Medulla oblongata (tissue), 1 donor: Measurements from ENCODE around the gene CCZ1B.
A peak's percentile ranks its signal among the peaks of the same experiment; 100 is the strongest.
"Not testable (repeated sequence)": the region's sequence is repeated elsewhere in the genome, so short reads cannot be mapped to it uniquely, and the experiment has no call there.

Experiments used
- DNase-seq: peaks from one replicate; pipeline ENCODE4 v3.0.0-alpha.2; 2015; ENCODE audit errors: extremely low spot score

The CCZ1B gene

DNA sequence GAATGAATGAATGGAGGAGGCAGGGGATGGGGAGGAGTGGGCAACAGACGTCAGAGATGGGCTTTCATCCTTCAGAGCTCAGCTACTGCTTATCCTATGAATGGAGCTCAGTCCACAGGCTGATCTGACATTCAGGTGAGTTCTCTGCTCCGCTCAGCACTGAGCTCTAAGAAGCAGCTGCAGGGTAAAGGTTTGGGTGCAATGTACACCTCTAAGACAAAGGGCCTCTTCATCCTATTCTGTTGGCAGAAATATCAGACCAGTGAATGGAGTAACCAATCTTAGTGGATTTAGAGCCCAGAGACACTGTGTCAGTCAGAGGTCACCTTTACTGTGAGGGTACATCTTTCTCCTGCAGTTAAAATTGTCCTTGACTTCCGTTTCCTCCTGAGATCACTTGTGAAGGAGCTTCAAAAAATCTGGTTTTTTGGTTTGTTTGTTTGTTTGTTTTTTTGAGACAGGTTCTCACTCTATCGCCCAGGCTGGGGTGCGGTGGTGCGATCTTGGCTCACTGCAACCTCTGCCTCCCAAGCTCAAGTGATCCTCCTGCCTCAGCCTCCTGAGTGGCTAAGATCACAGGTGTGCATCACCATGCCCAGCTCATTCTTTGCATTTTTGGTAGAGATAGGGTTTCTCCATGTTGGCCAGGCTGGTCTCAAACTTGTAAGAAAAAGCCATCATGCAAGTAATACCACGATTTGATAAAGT, 5.1 kb upstream of the CCZ1B start:
- no peak for DNase-seq

DNA sequence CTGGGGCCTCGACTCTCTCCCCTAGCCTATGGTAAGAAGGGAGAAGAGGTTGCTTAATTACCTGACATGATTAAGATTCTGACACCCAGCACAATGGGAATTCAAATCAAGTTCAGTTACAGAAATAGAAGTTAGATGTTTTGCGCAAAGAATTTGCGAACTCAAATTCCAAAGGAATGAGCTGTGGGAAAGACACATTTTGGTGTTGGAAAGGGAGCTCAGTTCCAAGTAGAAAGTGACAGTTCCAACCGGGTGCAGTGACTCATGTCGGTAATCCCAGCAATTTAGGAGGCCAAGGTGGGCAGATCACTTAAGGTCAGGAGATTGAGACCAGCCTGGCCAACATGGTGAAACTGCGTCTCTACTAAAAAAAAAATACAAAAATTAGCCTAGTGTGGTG, 4.0 kb upstream of the CCZ1B start:
- not testable (repeated sequence) for DNase-seq

DNA sequence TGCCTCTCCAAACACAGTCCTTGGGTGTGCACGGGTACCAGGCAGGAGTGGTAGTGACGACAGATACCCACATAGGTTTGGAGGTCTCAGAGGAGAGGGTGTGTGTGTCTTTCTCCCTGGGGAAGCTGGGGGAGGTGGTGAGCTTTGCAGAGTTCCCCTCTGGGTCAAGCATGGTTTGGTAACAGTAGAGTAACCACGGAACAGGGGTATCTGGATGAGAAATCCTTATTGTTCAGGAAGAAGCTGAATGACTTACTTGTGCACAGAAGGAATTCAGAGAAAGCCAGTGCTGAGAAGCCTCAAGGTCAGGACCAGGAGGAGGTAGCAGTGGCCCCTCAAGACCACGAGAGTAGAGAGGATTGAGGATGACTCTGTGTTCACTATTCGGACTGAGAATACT, 3.5 kb upstream of the CCZ1B start:
- not testable (repeated sequence) for DNase-seq

DNA sequence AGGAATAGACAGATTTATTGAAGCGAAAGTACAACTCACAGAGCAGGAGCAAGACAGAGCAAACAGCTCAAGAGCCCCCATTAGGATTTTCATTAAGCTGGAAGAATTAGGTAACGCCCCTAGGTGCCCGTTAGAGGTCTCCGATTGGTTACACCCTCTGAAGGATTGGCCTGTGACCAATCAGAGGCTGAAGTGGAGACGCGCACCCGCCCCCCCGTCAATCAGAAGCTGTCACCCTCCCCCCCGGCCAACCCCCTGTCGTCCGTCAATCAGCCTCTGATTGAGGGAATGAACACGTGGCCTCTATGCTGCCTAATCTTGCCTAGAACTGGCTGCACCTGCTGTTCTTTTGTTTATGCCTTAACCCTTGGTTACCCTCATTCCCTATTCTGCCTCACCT, 1.1 kb upstream of the CCZ1B start:
- peak; percentile 4 for DNase-seq

DNA sequence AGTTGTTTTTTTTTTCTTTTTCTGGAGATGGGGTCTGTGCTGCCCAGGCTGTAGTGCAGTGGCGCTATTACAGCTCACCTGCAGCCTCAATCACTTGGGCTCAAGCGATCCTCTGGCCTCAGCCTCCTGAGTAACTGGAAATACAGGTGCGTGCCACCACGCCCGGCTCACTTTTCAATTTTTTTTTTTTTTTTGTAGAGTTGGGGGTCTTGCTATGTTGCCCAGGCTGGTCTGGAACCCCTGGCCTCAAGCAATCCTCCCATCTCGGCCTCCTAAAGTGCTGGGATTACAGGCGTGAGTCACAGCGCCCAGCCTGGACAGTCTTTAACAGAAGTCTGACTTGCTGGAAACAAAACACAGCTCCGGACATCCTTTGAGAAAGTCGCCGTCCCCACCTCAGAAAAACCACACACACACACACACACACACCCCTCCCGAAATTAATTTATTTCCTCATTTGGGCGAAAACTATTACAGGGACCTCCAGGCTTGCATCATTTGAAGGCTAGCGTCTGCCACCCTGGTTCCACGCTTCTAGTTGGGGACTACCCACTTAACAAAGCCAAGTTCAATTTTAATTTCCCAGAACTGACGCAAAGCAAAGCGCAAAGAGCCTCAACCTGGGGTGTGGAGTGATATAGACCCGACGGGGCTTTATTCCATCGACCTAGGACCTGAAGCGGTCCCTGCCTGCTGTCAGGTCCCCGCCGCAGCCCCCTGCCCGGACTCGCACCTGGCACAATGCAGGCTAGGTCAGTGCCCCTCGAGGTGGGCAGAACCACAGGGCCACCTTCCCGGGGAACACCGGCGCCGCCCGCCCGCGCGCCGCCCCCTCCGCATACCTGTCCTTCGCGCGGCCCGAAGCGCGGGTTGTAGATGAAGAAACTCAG, 594 bp downstream of the CCZ1B start:
- not testable (repeated sequence) for DNase-seq

DNA sequence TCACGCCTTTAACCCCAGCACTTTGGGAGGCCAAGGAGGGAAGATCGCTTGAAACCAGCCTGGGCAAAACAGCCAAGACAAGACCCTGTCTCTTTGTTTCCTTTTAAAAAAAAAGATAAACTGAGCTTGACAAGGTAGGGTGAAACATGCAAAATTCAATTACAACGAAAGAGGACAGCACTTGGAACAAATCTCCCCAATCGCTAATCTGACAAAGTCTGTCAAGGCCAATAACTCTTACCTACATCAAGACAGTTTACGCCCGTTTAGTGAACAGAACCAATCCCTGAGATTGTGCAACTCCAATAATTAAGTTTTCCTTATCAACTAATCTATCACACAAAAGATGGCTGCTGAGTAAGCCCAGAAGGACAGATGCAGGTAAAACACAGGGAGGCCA, 4.5 kb downstream of the CCZ1B start:
- DNase-seq: not testable (repeated sequence)

DNA sequence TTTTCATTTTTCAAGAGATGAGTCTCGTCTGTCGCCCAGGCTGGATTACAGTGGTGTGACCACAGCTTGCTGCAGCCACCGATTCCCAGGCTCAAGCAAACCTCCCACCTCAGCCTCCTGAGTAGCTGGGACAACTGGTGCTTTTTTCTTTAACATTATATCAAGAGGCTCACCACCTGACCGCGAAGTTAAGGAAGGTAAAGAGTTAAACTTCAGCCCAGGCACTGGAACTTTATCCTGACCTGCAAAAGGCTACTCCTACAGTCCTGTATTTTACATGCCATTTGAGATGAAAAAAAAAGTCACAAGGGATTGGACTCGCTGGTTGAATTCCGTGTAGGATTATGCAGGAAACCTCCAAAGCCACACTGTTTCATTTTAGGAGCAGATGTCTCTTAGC, 10.6 kb downstream of the CCZ1B start:
- DNase-seq: not testable (repeated sequence)

DNA sequence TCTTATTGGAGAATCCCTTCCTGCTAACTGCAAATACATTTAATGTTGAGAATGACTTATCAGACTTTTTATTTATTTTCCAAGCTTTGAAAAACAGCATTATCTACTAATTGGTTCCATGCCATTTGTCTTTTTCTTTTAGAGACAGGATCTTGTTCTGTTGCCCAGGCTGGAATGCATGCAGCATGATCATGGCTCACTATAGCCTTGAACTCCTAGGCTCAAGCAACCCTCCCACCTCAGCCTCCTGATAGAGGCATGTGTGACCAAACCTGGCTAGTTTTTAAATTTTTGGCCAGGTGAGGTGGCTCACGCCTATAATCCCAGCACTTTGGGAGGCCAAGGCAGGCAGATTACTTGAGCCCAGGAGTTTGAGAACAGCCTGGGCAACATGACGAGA, 13.1 kb downstream of the CCZ1B start:
- not testable (repeated sequence) for DNase-seq

DNA sequence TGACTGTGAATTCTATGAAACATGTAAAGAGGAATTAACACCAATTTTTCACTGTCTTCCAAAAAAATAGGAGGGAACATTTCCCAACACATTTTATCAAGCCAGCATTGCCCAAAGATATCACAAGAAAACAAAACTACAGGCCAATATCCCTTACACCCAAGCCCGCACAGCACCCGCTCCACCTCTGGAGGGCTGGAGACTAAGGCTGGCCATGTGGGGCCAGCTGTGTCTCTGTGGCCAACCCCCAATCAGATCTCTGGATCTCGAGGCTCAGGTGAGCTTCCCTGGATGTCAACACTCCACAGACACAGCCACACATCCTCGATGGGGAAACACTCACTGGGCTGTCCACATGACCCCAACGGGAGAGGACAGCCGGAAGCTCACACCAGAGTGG, 18.1 kb downstream of the CCZ1B start:
- DNase-seq: not testable (repeated sequence)

DNA sequence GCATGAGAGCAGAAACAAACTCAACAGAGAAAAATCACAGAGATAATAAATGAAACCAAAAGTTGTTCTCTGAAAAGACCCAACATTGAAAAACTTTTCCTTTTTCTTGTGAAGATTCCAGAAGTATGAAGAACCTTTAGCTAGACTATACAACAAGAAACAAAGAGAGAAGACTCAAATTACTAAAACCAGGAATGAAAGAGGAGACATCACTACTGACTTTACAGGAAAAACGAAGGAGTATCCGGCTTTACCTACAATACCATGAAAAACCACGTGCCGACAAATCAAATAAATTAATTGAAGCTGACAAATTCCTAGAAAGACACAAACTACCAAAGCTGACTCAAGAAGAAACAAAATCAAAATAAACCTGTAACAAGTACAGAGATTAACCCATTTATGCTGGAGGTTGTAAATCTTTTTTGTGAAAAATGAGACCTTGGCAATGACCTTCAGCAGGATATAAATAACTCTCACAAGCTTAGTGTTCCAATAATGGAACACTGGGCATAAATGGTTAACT, 18.6 kb downstream of the CCZ1B start:
- not testable (repeated sequence) for DNase-seq

DNA sequence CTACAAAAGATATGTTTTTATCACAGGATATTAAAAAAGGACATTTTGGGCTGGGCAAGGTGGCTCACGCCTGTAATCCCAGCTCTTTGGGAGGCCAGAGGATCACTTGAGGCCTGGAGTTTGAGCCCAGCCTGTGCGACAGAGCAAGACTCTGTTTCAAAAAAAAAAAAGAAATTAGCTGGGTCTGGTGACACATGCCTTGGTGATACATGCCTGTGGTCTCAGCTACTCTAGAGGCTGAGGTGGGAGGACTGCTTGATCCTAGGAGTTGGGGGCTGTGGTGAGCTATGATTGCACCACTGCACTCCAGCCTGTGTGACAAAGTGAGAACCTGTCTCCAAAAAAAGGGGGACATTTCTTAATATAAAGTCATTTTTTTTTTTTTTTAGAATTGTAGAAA, 25.7 kb downstream of the CCZ1B start:
- DNase-seq: not testable (repeated sequence)

DNA sequence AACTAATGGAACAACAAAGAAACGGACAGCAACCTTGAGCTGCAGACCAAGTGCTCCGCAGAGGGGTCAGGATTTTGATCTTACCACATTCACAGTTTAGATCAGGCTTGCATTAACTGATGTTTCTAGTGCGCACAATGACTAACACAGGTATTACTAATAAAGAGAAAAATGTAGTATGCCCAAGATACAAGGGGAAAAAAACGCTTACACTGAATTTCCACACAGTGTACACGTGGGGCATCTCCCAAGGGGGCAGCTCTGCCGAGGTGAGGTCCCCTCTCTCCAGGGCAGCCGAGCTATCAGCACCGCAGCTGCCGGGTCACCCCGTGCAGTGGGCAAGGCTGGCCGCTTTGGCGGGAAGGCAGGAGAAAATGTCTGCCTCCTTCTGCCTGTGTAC, 26.2 kb downstream of the CCZ1B start:
- DNase-seq: not testable (repeated sequence)

DNA sequence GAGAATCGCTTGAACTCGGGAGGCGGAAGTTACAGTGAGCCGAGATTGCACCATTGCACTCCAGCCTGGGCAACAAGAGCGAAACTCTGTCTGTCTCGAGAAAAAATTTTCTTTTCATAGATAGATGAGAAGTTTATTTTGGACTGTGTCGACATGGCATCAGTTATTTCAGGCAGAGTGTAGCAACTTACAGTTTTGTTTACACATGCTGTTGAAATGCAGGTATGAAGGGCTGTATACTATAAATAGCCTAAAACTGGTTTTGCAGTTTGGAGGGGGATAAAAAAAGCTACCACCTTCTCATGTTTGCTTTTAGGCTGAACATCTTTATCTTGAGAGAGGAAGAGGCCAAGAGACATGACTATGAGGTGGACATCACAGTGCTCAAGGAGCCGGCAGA, 28.0 kb downstream of the CCZ1B start:
- DNase-seq: not testable (repeated sequence)

DNA sequence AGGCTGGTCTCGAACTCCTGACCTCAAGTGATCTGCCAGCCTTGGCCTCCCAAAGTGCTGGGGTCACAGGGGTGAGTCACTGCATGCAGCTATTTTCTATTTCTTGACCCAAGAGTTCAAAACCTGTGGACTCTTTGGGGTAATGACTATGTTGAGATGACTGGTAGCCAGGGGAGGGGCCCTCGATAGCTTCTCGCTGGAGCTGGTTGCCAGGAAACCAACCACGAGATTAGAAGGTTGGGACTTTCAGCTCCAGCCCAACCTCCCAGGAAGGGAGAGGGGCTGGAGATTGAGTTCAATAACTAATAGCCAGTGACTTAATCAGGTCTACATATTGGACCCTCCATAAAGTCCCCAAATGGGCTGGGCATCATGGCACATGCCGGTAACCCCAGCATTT, 28.9 kb downstream of the CCZ1B start:
- not testable (repeated sequence) for DNase-seq

DNA sequence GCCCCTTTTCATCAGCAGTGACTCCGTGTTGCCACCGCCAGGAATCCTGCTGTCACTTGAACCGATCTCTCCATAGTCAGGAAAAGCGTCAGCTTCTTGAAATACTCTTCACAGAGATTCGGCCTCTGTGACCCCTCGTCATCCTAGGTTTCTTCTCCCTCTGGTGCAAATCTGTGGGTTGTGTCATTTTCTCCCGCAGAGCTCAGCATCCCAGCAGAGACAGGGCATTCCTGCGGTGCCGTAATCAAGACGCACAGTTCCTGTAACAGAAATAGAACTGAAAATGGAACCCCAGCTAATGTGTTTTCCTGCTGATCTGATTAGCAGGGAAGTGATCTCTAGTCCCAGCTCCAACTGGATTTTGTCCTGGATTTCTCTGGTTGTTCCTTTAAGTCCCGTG, 31.8 kb downstream of the CCZ1B start:
- DNase-seq: not testable (repeated sequence)

DNA sequence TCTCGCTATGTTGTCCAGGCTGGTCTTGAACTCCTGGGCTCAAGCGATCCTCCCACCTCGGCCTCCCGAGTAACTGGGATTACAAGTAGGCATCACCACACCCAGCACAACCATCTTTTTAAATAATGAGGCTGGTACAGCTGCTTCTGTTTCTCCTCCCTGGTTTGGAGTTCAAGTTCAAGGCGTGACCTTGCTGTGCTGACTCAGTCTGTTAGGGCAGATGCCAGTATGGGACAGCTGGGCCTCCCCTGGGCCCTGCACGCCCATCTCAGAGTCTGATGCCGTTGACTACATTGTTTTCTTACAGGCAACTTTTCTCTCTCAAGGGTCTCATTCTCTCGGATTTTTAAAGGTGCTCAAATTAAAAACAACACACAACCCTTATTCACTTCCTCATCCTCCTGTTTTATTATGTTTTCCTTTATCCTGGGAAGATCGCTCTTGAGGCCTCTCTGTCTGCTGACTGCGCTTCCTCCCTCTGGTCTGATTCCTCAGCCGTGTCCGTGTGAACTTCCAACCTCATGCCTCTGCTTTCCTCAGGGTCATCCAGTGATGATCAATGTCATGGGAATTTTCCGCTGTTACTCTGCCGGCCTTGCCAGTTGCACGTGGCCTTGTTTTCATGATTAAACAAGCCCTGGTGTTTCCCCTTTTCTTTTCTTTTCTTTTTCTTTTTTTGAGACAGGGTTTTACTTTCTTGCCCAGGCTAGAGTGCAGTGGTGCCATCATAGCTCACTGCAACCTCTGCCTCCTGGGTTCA, 33.8 kb downstream of the CCZ1B start:
- not testable (repeated sequence) for DNase-seq

DNA sequence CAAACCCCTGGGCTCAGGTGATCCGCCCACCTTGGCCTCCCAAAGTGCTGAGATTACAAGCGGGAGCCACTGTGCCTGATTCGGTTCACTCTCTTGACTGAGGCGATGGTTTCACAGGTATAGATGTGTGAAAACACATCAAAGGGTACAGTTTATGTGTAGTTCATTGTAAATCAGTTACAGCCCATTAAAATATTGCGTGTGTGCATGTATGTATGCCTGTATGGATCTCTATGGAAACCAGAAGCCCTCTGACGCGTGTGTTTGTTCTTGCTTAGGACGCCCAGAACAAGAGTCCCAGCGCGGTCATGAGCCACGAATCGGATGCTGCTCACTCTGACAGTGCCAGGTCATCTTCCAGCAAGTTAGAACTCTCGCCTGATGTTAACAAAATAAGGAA, 36.7 kb downstream of the CCZ1B start:
- not testable (repeated sequence) for DNase-seq

DNA sequence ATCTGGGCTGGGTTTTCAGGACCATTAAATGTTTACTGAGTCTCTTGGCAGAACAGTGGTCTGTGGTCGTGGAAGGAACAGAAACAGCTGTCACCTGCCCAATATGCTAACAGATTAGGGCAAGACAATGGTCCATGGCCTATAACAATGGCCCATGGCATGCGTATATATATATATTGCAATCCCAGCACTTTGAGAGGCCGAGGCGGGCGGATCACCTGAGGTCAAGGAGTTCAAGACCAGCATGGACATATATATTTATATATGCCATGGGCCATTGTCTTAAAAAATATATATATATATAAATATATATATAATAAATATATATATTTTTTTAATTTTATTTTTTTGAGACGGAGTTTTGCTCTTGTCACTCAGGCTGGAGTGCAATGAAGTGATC, 44.5 kb downstream of the CCZ1B start:
- DNase-seq: not testable (repeated sequence)

DNA sequence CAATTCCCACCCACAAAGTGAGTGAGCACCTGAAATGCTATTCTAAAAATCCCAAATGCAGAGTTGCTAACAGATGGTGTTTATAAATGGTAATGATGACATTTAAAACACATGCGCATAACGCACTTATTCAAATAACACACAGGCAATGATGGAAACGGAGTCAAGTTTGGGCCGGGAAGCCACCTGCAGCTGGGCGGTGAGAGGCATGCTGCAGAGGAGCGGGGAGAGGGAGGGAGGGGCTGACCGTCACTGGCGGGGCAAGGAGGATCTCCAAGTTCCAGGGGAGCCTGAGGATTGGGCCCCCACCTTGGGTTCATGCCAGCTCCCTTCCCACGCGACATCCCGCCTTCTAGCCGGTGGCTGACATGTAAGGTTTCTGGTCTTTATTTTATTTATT, 64.9 kb downstream of the CCZ1B start:
- DNase-seq: not testable (repeated sequence)

DNA sequence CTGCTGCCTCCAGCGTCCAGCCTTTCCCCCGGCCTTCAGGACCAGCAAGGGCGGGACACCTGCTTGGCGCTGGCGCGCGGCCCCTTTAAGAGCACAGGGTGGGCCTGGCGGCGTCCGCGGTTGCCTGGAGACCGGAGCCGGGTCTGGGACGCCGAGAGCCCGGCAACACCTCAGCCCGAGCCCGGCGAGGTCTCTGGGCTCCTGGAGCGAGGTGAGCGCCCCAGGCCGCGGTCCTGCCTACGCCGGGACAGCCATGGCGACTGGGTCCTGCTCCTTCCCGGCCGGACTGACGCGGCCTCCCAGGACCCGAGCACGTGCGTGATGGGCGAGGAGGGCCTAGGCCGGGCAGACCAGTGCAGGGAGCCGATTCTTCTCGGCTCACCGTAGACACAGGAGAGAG, 72.1 kb downstream of the CCZ1B start, which contains the start of gene RSPH10B2:
TSS of gene RSPH10B2 (plus strand) at position 140 of the 400 bp plus-strand sequence. CDS start 3,575 bp downstream, outside the sequence.
- DNase-seq: not testable (repeated sequence)

DNA sequence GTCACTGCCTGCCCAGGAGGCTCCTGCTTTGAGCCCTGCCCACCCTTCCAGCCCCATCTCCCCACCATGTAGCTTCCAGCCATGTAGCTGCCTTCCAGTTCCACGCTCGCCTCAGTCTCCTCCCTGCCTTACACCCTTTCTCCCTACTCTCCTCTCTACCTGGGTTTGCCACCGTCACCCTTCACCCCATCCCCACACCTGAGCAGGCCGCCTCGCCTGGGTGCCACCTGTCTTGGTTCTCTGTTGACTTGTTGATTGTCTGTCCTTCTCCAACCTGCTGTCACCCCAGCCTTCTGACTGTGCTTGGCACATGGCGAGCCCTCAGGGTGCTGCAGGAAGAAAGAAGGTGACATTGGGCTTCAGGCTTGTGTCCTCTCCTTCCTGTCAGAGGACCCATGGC, 75.9 kb downstream of the CCZ1B start:
- not testable (repeated sequence) for DNase-seq

DNA sequence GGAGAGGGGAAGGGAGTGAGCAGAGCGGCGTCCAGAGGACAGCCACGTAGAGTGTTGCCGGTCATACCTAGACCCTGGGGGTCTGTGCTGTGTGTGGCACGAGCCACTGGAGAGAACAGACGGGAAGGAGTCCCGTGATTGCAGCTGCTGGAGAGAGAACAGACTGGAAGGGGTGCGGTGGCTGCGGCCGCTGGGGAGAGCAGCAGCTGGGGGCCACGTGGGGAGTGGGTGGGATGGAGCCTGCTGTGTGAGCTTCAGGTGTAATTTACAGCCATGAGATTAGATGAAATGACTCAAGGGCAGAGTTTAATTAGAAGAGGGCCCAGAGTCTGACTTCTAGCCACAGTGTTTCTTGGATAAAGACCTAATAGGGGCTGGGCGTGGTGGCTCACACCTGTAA, 76.7 kb downstream of the CCZ1B start:
- DNase-seq: not testable (repeated sequence)
